HG03159 (cell line): Measurements from ENCODE around the gene PRKAR1B.

Experiments used
- ATAC-seq: cut with Tn5 transposase; IDR thresholded peaks from one replicate; pipeline ENCODE4 v1.9.1; 2021; ENCODE audit warnings: mild to moderate bottlenecking, moderate library complexity; ENCODE audit not compliant: unreplicated experiment

PRKAR1B gene

DNA sequence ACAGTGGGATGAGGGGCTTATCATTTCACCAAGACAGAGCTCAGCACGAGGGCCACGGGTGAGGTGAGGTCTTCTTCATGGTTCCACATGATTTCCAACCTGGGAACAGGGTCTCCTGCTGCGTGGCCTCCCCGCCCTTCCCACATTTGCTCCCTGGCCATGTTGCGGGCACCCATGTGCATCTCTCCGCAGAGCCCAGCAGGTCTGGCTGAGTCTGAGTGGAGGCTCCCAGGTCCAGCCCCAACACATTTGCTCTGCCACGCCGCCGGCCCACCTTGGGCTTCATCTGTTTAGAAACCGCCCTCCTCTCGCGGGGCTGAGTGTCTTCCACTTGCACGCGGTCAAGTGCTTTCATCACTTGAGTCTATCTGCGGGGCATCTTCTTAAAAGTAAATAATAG, 14.8 kb upstream of the PRKAR1B start:
- ATAC-seq: no peak

DNA sequence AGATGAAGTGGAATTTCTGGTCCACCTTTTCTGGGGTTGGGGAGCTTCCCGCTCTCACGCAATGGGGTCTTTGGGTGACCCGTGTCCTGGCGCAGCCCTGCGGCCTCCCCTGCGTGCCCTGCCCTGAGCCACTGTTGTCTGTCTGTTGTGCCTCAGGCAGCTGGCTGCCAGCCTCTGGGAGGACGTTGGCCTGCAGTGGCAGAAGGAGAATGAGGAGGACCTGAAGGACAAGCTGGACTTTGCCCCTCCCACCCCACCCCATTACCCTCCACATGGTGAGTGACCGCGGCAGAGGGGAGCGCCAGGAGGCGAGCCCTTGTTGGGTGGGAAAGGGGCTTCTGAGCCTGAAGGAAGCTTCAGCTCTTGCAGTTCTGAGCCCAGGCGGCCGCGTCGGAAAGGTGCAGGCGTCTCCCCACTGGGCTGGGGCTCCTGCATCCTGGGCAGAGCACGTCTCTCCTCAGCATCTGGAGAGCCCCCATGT, 14.2 kb upstream of the PRKAR1B start:
- ATAC-seq: no peak

GRCh38 chr7:739983-740942, 13.2 kb upstream of the PRKAR1B start:
- ATAC-seq: no peak

- ATAC-seq: no peak
Measured at GRCh38 chr7:739455-739982, 12.4 kb upstream of the PRKAR1B start.

GRCh38 chr7:738723-739454, 11.8 kb upstream of the PRKAR1B start:
- ATAC-seq: no peak

DNA sequence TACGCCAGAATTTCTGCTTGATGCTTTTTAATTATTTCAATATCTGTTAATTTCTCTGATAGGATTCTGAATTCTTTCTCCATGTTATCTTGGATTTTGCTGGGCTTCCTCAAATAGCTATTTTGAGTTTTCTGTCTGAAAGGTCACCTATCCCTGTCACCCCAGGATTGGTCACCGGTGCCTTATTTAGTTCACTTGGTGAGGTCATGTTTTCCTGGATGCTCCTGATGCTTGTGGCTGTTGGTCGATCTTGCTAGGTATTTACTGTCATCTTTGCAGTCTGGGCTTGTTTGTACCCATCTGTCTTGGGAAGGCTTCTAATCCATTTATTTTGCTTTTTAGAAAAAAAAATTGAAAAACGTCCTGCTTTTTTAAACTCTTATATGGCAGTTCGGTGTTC, 11.2 kb upstream of the PRKAR1B start:
- ATAC-seq: no peak

- ATAC-seq: no peak
Measured at GRCh38 chr7:734808-735207, 7.7 kb upstream of the PRKAR1B start.

- ATAC-seq: no peak
Measured at GRCh38 chr7:734214-734613, 7.1 kb upstream of the PRKAR1B start.

- ATAC-seq: no peak
Measured at GRCh38 chr7:732556-732955, 5.5 kb upstream of the PRKAR1B start.

DNA sequence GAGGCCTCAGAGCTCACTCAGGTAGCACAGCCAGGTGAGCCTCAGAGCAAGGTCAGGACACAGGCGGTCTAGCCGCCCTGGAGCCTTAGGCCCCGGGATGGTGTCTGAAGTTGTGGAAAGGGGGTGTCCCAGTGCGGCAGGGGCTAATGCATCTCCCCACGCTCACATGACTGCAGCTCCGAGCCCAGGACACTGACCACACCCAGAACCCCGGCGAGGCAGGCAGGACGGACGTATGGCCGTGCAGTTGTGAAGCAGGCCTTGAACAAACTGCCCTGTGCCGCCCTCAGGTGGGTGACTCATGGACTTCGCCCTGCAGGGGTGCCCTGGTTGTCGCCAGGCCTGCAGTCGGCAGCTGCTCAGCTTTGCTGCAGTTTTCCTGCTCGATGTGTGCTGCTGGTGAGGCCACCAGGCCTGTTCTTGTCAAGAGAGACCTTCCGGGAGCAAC, 5.0 kb upstream of the PRKAR1B start:
- no peak for ATAC-seq

DNA sequence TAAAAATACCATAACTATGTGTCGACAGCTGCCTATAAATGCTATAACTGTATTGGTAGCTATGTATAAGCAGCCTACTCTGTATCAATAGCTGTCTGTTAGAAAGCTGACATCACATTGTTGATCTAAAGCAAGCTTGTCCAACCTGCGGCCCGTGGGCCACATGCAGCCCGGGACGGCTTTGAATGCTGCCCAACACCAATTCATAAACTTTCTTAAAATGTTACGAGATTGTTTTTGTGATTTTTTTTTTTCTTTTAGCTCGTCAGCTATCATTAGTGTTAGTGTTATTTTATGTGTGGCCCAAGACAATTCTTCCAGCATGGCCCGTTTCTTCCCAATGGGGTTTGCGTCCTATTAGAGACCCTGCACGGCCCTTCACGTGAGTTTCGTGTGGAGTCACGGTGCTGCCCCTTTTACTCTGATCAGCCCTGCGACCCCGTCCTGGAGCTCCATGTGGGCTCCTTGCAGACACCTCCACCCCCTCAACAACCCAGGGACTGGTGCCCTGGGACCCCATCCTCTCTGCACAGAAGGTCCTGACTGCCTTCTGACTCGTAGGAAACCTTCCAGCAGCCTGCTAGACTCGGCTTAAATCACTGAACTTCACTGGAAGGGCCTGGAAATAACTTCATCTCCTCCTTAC, 4.5 kb upstream of the PRKAR1B start:
- no peak for ATAC-seq

- no peak for ATAC-seq
Measured at GRCh38 chr7:730501-731439, 3.7 kb upstream of the PRKAR1B start.

DNA sequence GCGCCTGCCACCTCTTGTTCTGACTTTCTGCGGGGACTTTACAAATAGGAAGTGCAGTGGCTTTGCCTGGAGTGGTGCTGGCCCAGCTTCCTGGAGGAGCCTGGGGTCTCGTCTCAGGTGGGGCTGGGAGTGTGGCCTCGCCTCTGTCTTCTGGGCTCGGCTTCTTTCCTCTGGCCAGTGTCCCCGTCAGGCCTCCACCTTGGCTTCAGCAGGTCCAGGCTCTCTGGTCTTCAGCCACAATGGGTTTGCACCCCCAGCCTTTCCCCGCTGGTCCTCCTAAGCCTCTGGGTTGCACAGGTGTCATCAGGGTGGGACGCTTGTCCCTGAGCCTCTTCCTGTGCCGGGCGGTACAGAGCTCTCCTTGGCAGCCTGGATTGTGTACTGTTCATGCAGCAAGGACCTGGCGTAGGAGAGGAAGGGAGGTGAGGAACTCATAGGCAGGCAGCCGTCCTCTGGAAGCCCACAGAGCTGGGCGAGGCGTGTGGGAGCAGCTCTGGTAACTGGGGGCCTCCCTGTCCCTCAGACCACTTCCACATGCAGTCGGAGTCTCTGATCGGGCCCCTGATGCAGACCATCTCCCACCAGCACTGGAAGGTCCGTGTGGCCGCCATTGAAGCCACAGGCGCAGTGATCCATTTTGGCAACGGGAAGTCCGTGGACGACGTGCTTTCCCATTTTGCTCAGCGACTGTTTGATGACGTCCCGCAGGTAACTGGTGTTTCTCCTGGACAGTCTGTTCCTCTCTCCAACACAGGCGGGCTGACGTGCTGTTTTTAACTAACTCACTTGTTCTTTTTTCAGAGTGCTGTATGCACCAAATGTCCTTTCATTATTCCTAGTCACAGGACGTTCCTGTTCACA, 2.3 kb upstream of the PRKAR1B start:
- ATAC-seq: no peak

GRCh38 chr7:728602-729001, 1.5 kb upstream of the PRKAR1B start:
- ATAC-seq: no peak

DNA sequence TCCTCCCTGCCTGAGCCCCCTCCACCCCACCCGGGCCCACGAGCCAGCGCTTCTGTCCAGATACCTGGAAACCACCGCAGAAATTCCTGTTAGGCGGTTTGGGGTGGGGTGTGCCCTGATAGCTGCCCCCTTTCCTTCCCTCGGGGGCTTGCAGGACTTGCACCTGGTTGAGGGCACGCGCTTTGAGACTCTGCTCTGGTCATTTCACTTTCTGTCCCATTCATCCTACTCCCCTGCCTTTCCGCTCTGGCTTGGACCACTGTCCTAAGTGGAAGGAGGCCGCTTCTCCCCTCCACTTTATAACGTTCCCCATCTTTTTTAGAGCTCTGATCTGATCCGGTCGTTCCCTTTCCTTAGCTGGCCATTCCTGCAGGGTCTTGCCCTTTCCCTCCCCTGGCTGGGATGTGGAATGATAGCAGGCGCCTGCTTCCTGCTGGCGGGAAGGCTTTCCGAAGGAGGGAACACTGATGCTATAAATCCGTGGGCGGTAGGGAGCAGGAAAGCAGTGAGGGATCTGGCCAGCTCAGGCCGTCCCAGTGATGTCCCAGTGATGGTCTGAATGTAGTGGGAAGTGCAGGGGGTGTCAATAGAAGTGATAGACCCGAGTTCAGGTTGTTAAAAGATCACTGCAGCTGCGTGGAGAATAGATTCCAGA, 852 bp upstream of the PRKAR1B start:
- ATAC-seq: no peak

GRCh38 chr7:726854-727103, 302 bp downstream of the PRKAR1B start:
- peak; percentile 15 for ATAC-seq

GRCh38 chr7:726084-726853, 812 bp downstream of the PRKAR1B start, which contains the start of gene DNAAF5:
Gene DNAAF5 (plus strand): TSS chr7:726699. CDS start chr7:726721, 22 bp downstream.
- peak; percentile 86 for ATAC-seq
